ENCODE results near the gene CSNK1A1.
"Not testable (repeated sequence)": the region's sequence is repeated elsewhere in the genome, so short reads cannot be mapped to it uniquely, and the experiment has no call there.

CSNK1A1 gene

DNA sequence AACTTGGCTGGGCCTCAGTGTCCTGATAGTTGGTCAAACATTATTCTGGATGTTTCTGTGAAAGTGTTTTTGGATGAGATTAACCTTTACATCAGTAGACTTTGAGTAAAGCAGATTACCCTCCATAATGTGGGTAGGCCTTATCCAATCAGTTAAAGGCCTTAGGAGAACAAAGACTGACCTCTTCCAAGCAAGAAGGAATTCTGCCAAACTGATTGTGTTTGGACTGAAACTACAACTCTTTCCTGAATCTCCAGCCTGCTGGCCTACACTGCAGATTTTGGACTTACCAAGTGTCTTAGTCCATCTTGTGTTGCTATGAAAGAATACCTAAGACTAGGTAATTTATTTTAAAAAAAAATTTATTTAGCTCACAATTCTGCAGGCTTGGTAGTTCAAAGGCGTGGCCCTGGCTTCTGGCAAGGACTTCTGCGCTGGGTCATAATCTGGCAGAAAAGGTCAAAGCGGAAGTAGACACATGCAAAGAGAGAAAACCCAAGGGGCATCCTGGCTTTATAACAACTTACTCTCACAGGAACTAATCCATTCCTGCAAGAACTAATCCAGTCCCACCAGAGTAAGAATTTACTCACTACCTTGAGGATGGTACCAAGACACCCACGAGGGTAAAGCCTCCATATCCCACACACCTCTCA is 21.5 kb upstream of the CSNK1A1 start:
- DNase-seq (ENCODE audit: low read depth) = no peak

DNA sequence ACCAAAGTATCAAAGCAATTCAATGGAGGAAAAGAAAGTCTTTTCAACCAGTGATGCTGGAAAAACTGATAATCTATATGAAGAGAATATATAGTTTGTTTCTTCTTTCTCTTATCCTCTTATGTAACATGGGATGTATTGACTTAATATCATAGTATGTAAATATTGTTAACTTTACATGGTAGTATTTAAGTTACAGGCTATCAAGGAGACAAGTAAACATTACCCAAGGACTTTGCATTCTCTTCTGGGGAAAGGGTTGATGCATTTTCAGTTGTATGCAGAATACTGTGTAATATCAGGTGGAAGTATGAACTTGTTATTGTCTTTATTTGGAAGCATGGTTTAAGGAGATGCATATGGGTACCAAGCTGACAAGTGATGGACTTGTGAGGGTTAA is 20.9 kb upstream of the CSNK1A1 start:
- DNase-seq (ENCODE audit: low read depth) = no peak

DNA sequence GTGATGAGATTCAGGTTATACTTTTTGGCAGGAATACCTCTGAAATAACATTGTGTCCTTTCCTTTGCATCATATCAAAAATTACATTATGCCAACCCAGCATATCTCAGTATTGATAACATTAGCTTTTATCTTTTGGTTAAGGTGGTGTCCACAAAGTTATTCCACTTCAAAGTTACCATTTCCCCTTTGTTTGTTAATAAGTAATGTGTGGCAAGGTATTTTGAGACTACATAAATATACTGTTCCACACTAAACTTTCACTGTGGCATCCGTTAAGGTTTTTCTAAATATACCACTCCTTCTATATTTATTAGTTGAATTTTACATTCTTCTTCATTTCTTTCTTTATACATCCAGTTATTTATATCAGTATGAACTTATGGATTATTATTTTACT is 16.0 kb upstream of the CSNK1A1 start:
- no peak for DNase-seq (ENCODE audit: low read depth)

DNA sequence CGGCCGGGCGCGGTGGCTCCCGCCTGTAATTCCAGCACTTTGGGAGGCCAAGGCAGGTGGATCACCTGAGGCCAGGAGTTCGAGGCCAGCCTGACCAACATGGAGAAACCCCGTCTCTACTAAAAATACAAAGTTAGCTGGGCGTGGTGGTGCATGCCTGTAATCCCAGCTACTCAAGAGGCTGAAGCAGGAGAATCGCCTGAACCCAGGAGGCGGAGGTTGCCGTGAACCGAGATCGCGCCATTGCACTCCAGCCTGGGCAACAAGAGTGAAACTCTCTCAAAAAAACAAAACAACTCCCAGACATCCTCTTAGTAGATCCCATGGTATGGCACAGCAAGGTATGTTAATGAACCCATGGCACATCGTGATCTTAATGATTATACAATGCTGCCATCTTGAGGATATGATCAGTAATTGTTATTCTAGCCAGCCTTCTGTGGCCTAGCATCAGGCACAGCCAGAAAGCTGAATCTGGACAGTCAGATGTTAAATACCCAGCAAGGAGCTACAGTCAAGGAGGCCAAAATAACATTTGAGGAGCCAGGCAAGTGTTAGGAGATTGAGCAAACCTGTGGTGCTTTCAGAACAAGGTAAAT is 13.4 kb upstream of the CSNK1A1 start:
- DNase-seq (ENCODE audit: low read depth) = not testable (repeated sequence)

DNA sequence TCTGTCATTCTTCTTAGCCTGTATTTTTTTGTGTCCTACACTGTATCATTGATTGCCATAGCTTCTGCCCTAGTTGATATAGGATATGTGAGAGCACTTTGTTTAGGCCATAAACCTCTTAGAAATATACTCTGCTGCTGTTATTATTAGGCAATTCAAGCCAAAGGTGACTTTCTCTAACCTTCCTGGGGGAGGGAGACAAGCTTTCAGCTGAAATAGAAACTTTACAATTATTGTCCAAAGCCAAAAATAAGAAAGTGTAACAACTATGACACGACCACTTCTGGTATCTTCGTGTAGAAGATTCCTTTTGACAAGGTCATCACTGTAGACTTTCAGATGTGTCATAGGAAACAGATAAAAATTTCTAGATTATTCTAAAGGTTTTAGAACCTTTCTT is 12.2 kb upstream of the CSNK1A1 start:
- no peak for DNase-seq (ENCODE audit: low read depth)

DNA sequence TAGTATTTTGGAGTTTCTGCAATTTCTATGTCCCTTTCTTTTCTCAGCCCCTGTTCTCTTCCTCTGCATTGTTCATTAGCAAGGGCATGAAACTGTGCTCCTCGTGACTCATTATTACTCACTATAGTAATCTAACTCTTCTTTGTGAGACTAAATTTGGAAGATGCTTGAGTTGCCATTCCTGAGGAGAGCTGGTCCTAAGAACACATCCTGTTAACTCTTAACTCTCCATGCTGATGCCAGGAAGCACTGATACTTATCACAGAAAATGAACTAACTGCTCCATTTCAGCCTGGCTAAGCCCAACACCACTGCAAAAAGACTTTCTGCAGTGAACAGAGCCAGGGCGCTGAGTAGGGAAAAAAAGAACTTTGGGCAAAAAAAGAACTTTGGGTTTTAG is 10.6 kb upstream of the CSNK1A1 start:
- DNase-seq (ENCODE audit: low read depth) = no peak

DNA sequence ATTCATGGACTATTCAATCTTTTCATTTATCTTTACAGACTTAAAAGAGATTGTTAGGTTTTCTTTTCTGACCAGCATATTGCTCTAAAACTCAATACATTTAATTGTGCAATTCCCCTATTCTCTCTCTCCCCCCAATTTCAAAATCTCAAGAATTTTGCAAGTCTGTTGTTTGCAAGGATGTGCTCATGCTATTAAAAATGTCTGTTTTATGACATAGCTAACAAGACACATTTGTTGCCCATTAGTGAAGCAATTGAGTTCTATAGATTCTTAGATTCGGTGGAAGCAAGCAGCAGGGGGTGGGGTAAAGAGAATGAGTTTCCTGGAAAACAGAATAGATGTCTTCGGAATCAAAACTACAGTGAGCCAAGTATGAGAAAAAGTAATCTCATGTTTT is 8.5 kb upstream of the CSNK1A1 start:
- DNase-seq (ENCODE audit: low read depth) = no peak

DNA sequence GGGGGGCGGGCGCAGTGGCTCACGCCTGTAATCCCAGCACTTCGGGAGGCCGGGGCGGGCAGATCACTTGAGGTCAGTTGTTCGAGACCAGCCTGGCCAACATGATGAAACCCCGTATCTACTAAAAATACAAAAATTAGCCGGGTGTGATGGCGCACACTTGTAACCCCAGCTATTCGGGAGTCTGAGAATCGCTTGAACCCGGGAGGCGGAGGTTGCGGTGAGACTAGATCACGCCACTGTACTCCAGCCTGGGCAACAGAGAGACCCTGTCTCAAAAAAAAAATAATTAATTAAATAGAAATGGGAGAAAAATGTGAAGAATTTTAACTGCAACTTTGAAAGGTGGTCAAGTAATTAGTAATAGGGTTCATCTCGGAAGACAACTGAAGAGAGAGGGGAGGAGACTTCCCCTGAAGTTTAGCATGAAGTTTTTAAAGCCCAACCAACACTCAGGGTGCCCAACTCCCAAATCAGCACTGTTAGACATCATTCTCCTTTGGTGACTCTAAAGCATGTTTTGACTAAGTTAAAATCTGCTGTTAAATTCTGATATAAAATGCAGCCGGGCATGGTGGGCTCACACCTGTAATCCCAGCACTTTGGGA is 1.4 kb upstream of the CSNK1A1 start:
- DNase-seq (ENCODE audit: low read depth) = no peak

DNA sequence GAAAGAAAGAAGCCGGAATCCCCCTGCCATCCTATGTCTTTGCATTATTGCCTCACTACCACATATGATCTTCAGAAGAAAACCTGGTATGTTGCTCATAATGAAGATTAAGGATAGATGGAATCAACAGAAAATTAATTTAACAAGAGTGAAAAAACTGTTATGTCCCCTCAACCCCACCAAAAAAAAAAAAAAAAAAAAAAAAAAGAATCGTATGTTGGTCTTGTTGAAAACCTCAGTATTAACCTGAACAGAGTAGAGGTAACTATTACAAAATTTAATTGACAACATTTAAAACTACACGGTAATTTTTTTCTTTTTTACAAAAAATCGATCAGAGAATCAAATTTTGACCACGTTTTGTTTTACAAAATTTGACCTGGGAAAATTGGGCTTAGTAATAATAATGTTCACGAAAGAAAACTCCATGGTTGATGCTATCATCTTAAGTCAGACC is 827 bp upstream of the CSNK1A1 start:
- no peak for DNase-seq (ENCODE audit: low read depth)

DNA sequence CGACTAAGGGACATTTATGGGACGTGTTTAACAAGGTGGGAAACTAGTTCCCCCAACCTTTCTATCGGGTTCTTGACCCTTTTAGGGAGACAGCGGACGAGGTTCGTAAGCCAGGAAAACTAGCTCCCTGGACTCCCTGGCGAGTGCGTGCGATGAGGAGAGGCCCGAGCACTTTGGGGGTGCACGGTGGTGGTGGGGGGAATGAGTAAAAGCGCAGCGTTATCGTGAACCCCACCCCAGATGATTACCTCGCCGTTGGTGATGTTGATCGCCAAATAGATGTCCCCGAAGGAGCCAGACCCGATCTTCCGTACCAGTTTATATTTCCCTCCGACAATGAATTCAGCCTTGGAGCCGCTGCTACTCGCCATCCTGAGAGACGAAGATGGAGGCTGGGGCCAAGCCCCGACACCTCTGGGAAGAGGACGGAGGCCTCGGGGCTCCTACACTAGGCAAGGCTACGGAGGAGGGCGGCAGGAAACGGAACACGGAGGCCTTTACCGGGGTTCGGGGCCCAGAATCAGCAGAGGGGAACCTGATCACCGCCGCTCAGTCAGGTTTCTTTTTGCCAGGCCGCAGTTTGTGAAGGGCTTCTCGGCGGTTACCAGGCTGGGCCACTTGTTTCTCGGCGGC is 529 bp downstream of the CSNK1A1 start:
- DNase-seq (ENCODE audit: low read depth) = no peak

DNA sequence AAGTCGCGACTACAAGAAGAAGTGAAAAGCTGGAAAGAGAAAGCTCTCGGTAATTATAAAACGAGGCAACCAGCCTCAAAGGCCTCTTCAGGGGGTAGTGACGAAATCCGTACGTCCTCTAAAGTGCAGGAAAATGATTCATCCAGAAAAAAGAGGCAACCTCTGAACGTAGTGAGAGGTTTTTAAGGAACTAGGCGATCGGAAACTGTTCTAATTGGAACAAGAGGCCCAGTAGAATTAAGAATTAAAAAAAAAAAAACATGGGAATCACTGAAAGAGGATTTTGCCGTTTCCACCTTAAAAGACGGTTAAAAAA is 1.0 kb downstream of the CSNK1A1 start:
- no peak for DNase-seq (ENCODE audit: low read depth)

DNA sequence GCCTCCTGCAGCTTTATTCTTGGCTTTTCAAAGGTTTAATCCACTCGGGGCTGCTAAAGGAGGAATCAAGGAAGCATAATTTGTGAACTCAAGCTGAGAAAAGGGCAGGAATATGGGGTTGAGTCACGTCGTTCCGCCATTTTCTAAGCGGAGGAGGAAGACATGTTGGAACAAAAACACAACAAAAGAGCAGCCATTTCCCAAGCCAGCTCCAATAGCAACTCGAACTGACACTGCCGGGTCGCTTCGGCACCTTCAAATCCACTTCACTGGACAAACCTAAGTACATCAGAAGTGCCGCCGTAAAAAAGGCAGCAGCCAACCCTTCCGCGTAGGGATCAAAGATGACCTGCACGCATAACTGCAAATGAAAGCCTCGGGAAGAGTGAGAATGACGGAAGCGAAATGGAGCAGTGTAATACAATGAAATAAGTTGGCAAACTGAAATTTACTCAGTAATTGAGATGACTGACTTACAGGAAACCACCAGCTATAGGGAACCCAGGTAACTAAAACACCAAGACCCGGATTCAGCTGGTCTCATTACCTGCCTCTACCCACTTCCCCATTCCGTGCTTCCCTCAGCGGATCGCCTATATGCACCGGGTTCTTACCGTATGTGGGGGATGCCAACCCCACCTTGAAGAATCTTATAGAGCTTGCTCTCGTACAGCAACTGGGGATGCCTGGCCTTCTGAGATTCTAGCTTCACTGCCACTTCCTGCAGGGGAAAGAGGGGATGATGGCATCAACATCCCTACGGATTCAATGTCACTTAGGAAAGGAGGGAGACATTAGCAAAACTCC is 1.6 kb downstream of the CSNK1A1 start:
- no peak for DNase-seq (ENCODE audit: low read depth)

DNA sequence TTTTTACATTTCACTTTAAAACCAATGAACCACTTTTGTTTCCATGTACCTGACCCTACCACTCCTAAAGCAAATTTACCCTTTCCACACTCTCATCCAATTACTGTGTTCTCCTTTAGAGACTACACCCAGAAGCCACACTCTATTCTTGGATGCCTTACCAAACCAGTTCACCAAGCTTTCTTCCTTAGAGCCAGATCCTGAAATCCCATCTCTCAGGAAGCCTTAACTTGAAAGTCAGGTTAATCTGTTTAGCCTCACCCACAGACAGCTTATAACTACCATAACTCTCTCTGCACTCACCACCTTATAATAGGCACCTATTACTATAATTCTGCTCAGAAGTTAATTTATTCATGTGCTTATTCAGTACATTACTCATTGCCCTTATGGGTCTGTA is 4.3 kb downstream of the CSNK1A1 start:
- DNase-seq (ENCODE audit: low read depth) = no peak

DNA sequence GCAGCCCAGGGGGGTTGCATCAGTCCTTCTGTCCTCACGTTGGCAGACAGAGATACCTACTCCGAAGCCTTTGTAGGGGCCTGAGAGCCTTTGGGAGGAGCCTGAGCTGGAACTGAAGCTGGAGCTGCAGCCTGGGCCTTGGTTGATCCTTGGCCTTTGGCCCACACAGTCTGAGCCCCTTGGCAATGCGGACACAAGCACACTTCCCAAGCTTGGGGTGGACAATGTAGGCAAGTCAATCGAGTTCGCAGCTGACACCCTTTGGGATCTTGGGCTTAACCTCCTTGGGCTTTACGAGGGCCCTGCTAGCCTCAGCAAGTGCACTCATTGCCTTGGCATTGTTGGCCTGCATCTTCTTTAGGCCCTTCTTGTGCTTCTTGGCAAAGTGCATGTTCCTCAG is 5.9 kb downstream of the CSNK1A1 start:
- DNase-seq (ENCODE audit: low read depth) = no peak

DNA sequence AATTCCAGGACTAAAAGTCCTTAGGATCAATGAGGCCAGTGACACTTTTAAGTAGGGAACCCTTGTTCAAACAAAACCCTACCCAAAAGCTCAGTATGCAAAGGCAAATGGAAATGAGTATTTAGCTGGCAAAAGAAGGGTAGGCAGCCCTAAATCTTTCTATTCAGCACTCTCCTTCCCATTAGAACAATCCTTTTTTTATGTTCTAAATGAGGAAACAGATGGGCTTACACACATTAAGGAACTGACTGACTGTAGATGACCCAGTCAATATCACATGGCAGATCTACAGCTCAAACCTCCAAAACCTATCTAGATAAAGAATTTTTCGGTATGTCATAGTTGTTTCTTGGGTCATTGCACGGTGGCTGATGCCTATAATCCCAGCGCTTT is 7.2 kb downstream of the CSNK1A1 start:
- DNase-seq (ENCODE audit: low read depth) = no peak

DNA sequence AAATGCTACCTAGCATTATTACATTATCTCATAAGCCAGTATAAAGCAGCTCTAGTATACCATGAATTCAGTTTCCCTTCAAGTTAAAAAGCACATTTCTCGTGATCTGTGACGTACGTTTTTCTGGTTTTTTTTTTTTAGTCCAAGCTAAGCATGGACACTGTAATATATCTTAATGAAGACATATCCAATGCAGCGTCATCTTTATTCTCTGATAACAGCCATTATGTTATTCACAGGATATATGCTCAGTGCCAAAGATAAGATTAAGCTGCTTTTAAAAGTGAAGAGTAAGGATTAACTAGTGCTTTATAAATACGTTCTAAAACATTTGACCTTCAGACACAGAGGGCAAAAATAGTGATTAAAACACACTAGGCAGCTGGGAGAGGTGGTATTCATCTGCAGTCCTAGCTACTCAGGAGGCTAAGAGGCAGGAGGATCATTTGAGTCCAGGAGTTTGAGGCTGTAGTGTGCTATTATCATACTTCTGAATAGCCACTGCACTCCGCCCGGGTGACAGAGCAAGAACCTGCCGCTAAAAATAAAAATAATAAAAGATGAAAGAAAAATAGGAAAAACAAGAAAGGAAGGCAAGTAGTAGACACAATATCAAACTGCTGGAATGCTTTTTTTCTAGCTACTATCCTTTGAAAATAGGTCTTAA is 7.7 kb downstream of the CSNK1A1 start:
- no peak for DNase-seq (ENCODE audit: low read depth)

DNA sequence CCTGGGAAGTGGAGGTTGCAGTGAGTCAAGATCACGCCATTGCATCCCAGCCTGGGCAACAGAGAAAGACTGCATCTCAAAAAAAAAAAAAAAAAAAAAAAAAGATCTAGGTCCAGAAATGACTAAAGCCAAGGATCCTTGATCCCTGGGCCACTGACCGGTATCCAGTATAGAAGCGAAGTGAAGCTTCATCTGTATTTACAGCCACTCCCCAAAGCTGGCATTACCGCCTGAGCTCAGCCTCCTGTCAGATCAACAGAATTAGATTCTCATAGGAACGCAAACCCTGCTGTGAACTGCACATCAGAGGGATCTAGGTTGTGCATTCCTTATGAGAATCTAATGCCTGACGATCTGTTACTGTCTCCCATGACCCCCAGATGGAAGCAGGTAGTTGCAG is 9.3 kb downstream of the CSNK1A1 start:
- DNase-seq (ENCODE audit: low read depth) = no peak

DNA sequence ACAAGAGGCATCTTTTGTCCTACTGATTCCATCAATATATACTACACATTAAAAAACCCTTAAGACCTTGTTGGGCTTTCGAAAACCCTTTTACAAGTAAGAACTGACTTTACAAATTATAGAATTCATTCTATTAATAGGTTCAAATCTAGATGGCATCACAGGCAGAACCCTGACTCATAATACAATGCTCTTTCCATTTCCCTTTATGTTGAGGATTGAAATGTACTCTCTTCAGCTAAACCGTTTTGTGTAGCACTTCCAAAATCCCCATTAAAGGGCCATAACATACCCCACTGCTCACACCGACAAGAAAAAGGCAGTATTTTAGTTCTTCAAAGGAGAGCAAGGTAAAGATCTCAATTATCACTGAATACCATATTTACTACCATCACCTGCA is 11.2 kb downstream of the CSNK1A1 start:
- no peak for DNase-seq (ENCODE audit: low read depth)

DNA sequence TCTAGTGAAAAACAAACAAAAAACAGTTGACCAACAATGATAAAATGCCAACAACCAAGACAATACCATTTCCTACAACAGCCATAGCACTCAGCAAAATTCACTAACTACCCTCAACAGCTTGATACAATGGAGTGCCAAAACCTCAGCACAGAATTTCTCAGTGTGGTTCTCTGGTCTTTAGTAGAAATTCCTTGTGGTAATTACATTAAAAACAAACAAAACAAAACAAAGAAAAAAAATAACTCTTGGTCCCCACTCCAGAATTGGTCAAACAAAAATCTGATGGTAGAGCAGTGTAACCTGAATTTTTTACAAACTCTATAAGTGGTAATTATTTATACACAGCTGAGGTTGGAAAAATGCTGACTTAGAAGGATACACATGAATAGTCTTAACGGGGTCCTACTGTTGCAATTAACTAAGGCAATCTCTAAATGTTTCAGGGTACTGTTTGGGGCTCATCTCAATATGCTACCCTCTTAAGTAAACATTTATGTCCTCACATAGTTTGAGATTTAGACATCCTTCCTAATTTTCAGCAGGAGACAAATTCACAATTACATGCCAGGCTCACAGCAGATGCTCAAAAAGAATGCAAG is 13.8 kb downstream of the CSNK1A1 start:
- DNase-seq (ENCODE audit: low read depth) = no peak

DNA sequence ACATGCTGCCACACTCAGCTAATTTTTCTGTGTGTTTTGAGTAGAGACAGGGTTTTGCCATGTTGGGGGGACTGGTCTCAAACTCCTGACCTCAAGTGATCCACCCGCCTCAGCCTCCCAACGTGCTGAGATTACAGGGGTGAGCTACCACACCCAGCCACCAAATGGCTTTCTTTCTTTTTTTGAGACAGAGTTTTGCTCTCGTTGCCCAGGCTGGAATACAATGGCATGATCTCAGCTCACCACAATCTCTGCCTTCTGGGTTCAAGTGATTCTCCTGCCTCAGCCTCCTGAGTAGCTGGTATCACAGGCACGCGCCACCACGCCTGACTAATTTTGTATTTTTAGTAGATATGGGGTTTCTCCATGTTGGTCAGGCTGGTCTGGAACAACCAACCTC is 15.5 kb downstream of the CSNK1A1 start:
- DNase-seq (ENCODE audit: low read depth) = not testable (repeated sequence)

DNA sequence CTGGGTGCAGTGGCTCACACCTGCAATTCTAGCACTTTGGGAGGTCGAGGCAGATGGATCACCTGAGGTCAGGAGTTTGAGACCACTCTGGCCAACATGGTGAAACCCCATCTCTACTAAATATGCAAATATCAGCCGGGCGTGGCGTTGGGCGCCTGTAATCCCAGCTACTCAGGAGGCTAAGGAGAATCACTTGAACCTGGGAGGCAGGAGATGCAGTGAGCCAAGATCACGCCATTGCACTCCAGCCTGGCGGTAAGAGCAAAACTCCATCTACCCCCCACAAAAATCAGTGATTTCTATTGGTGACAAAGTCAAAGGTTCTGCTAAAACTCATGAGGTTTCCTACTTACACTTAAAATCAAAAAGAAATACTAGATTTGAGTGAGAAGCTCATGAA is 18.8 kb downstream of the CSNK1A1 start:
- DNase-seq (ENCODE audit: low read depth) = no peak

DNA sequence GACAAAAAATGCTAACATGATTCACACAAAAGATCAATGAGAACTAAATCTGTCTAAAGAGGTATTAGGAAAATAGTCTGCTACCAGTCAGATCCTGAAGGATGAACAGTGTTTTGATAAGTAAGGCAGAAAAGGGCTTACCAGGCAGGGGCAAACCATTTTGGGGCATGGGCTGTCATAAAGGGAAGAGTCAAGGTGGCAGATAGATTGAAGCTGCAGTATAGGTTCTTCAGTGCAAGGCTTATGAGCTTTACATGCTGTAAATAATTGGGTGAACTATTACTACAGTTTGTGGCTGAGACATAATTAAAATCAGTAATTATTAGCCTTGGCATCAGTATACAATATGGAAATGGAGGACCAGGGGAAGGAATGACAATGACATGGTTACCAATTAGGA is 21.8 kb downstream of the CSNK1A1 start:
- no peak for DNase-seq (ENCODE audit: low read depth)
